Peyer's patch (tissue), 4 donors: ENCODE results near the gene ABHD17A.

Experiments used
- CTCF ChIP-seq, 6 experiments: fragments of 450-650 bp in 4 of 6; fragments of 200-600 bp in 2 of 6; sonication (generic) in 1 of 6; IDR thresholded peaks; one replicate each; pipeline ENCODE4 v1.5.1; 2017 to 2019; ENCODE audit warnings: antibody characterized with exemption in 6 of 6, mild to moderate bottlenecking in 3 of 6, moderate library complexity in 1 of 6
- POLR2A ChIP-seq, 2 donors: fragments of 450-650 bp; IDR thresholded peaks; one replicate each; pipeline ENCODE4 v1.5.1; 2017; ENCODE audit warnings: antibody characterized with exemption in 2 of 2, mild to moderate bottlenecking in 2 of 2, moderate library complexity in 2 of 2

- TF ChIP-seq CTCF (IDR thresholded peaks at IDR 0.05) (no peak), POLR2A (IDR thresholded peaks at IDR 0.05) (no peak)
These were observed 40.7 kb downstream of the ABHD17A start for GRCh38 chr19:1844513-1845124.
